LNCAP (cell line): ENCODE data around the gene BCL11A.

ENCODE experiments used
- CTCF ChIP-seq: fragments of 450-650 bp; IDR thresholded peaks from 2 replicates; pipeline ENCODE4 v1.5.1; 2017; ENCODE audit warnings: mild to moderate bottlenecking

BCL11A gene

GRCh38 chr2:60439219-60439974, 114.1 kb downstream of the BCL11A start:
- no peak for TF ChIP-seq CTCF

GRCh38 chr2:60438653-60439052, 114.8 kb downstream of the BCL11A start:
- TF ChIP-seq CTCF = no peak

- TF ChIP-seq CTCF = no peak
These were observed 115.3 kb downstream of the BCL11A start for GRCh38 chr2:60438131-60438530.

DNA sequence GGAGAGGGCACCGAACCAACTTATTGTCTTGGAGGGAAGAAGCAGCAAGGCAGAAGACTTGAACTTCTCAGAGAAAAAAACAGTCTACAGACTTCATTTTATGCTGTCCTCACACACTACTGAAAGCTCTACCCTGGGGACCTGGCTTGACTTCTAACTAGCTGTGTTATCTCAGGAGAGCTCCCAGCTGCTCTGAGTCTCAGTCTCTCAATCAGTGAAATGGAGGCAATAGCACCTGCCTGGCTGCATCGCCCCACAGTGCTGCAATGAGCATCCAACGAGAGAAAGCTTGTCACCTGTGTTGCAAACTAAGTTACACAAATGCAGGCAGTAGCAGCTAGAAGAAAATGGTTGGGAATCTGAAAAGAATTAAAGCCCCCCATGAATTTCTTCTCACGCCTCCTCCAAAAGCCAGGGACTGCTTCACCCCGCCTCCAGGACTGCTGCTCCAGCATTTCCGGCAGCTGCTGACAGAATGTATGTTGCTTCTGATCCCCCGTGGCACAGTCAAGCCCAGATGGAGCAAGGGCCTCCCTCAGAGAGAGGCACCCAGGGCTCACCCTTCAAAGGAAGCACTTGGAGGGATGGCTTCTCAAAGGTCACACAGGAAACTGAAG, 116.3 kb downstream of the BCL11A start:
- no peak for TF ChIP-seq CTCF

- no peak for TF ChIP-seq CTCF
These were observed 120.3 kb downstream of the BCL11A start for GRCh38 chr2:60433018-60433596.

DNA sequence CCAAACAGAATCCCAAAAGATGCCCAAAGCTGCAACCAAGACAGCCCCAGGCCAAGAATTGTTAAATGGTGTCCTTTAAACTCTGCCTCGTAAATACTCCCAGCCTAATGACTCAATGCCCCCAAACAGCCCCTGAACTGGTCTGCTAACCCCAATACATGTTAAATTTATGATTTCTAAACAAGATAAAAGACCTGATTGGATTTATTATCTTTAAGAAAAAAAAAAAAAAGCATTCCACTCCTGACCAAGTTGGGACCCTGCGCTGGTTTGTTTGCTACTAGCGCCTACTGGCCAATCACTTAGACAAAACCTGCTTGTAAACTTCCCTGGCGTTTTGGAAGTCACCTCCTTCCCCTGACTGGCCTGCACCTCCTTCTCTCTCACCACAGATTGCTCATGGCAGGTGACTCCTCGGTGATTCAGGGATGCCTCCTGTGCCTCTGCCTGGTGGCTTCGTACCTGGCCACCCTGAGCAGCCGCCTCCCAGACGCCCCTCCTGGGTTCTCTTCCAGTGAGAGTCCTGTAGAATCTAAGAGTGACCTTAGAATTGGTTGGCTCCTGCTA, 121.3 kb downstream of the BCL11A start:
- TF ChIP-seq CTCF = no peak

DNA sequence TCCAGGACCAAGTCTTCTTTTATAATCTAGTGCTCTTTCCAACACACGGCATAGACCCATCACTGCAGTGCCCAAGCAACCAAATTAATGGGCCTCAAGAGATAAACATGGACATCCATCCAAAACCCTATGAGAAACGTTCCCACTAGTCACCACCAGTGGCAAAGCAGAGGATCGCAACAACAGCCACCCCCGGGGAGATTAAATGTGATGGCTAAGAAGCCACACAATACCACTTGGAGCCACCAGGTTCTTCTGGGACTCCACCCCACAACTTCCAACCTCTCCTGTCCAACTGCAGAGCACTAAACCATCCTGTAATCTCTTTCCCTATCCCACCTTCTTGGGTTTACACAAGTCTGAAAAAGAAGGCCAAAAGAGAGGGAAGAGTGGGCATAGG, 123.8 kb downstream of the BCL11A start:
- TF ChIP-seq CTCF = no peak
